Measurements from ENCODE around the gene TPM2.

Gene TPM2

GRCh38 chr9:35729700-35730485 lies 40.2 kb upstream of the TPM2 start:
- H2BK120ac ChIP-seq (ENCODE audit: low read depth, low read length) = no peak overlapping the region
- no peaks in the 10 kb centered on the region for H3K27me3 ChIP-seq (ENCODE audit: insufficient read depth, low read length, poor library complexity)
- H3K18ac ChIP-seq (ENCODE audit: low read length) = no peak overlapping the region
- H3K27ac ChIP-seq (ENCODE audit: low read depth, low read length) = no peak overlapping the region
- peak overlapping the region; percentile 79 for H3K56ac ChIP-seq (ENCODE audit: low read length)
- WGBS (ENCODE audit: extremely low coverage, insufficient coverage, low lambda C conversion rate) = no CpG with 5 or more reads among the region's 6 CpGs
- H3K79me2 ChIP-seq (ENCODE audit: control insufficient read depth, insufficient read depth, low read length) = peaks cover 46% of the 10 kb centered on the region
- peak overlapping the region; percentile 6 for H2BK5ac ChIP-seq (ENCODE audit: low read length)
- no peak overlapping the region for H2BK15ac ChIP-seq (replicated peaks; ENCODE audit: low read depth)
- DNase-seq = peak; percentile 86
- H4K8ac ChIP-seq (ENCODE audit: low read depth, low read length) = no peak overlapping the region
- peaks cover 36% of the 10 kb centered on the region for H3K4me1 ChIP-seq (ENCODE audit: control insufficient read depth, low read depth, low read length)
- H3K79me1 ChIP-seq (ENCODE audit: low read length) = peaks cover 48% of the 10 kb centered on the region
- H3K9ac ChIP-seq (ENCODE audit: low read length) = peak overlapping the region; percentile 56
- H3K4me3 ChIP-seq (ENCODE audit: low read length) = no peak overlapping the region
- H4K5ac ChIP-seq (ENCODE audit: low read length) = no peak overlapping the region
- H3K4me2 ChIP-seq (ENCODE audit: low read length) = peak overlapping the region; percentile 50
- H2AK5ac ChIP-seq (ENCODE audit: low read length) = no peak overlapping the region
- H3K4ac ChIP-seq (ENCODE audit: low read depth, low read length) = no peak overlapping the region
- no peaks in the 10 kb centered on the region for H3K36me3 ChIP-seq (ENCODE audit: control insufficient read depth, insufficient read depth, low read length)
- H3K23ac ChIP-seq (ENCODE audit: low read length) = no peak overlapping the region

DNA sequence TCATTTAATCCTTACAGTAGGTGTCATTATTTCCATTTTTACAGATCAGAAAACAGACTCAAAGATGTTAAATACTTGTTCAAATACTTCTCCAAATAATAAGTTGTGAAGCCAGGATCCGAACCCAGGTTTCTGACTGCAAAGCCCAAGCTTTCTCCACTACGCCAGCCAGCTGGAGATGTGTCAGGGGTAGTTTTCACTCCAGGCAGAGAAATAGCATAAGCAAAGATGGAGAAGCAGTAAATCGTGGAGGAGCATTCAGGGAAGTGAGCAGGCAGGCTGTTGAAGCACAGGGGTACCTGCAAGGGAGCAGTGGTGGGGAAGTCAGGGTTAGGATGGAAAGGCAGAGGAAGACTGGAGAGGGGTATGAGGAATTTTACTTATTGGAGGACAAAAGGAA lies 39.4 kb upstream of the TPM2 start:
- Histone ChIP-seq H3K4ac (ENCODE audit: low read depth, low read length) (peak overlapping the region; percentile 64), H3K79me1 (ENCODE audit: low read length) (peaks cover 51% of the 10 kb centered on the region), H3K9ac (ENCODE audit: low read length) (peak overlapping the region; percentile 56), H4K8ac (ENCODE audit: low read depth, low read length) (no peak overlapping the region), H4K5ac (ENCODE audit: low read length) (no peak overlapping the region), H2BK15ac (replicated peaks; ENCODE audit: low read depth) (no peak overlapping the region), H2BK5ac (ENCODE audit: low read length) (no peak overlapping the region), H3K79me2 (ENCODE audit: control insufficient read depth, insufficient read depth, low read length) (peaks cover 46% of the 10 kb centered on the region), H3K18ac (ENCODE audit: low read length) (peak overlapping the region; percentile 11), H3K27me3 (ENCODE audit: insufficient read depth, low read length, poor library complexity) (no peaks in the 10 kb centered on the region), H3K23ac (ENCODE audit: low read length) (no peak overlapping the region), H2AK5ac (ENCODE audit: low read length) (no peak overlapping the region), H3K27ac (ENCODE audit: low read depth, low read length) (no peak overlapping the region), H3K56ac (ENCODE audit: low read length) (peak overlapping the region; percentile 79), H3K4me2 (ENCODE audit: low read length) (peak overlapping the region; percentile 50), H3K36me3 (ENCODE audit: control insufficient read depth, insufficient read depth, low read length) (peaks cover 6% of the 10 kb centered on the region), H3K4me3 (ENCODE audit: low read length) (no peak overlapping the region), H2BK120ac (ENCODE audit: low read depth, low read length) (no peak overlapping the region), H3K4me1 (ENCODE audit: control insufficient read depth, low read depth, low read length) (peaks cover 36% of the 10 kb centered on the region)
- no peak for DNase-seq
- no CpG with 5 or more reads among the region's 3 CpGs for WGBS (ENCODE audit: extremely low coverage, insufficient coverage, low lambda C conversion rate)

DNA sequence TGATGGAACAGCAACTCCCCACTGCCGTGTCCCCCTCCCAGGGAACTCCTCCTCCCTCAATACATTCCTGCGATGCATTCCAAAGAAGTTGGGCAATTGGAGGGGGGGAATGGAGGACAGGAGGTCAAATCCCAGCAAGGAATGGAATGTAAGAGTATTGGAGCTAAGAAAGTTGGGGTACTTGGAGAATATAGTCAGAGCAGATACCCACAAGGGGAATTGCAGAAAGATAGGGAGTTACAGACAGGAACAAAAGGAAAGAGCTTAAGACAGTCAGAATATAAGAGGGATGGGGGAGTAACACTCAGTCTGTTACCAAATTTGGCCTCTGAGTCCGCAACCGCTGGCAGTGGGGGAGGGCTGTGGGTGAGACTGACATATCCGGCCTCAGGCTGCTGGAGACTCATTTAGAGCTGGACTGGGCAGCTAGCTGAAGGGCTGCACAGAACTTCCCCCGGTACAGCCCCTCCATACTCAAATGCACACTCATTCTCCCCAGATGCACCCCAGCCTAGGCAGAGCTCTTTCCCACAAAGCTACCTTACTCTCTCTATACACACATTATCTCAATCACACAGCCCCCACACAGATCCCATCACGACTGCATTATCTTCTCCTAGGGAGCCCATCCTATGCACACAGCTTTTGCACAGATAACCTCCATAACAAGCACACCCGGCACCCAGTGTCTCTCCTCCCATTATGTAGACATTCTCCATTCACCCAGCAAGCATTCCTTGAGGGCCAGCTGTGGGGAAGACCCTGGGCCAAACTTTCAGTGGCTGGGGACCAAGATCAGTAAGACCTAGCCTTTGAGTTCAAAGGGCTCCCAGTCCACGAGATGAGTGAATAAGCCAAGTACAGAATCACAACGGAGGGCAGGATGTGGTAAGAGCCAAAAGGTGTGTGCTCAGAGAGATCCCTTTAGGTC lies 38.6 kb upstream of the TPM2 start:
- Histone ChIP-seq H3K27me3 (ENCODE audit: insufficient read depth, low read length, poor library complexity) (no peaks in the 10 kb centered on the region), H4K8ac (ENCODE audit: low read depth, low read length) (peak overlapping the region; percentile 16), H3K23ac (ENCODE audit: low read length) (no peak overlapping the region), H2BK120ac (ENCODE audit: low read depth, low read length) (peak overlapping the region; percentile 47), H3K79me1 (ENCODE audit: low read length) (peaks cover 50% of the 10 kb centered on the region), H2BK15ac (replicated peaks; ENCODE audit: low read depth) (no peak overlapping the region), H3K36me3 (ENCODE audit: control insufficient read depth, insufficient read depth, low read length) (peaks cover 12% of the 10 kb centered on the region), H2AK5ac (ENCODE audit: low read length) (no peak overlapping the region), H3K79me2 (ENCODE audit: control insufficient read depth, insufficient read depth, low read length) (peaks cover 46% of the 10 kb centered on the region), H2BK5ac (ENCODE audit: low read length) (peak overlapping the region; percentile 38), H4K5ac (ENCODE audit: low read length) (no peak overlapping the region), H3K56ac (ENCODE audit: low read length) (peak overlapping the region; percentile 84), H3K27ac (ENCODE audit: low read depth, low read length) (peak overlapping the region; percentile 84), H3K9ac (ENCODE audit: low read length) (peak overlapping the region; percentile 59), H3K4me3 (ENCODE audit: low read length) (no peak overlapping the region), H3K4ac (ENCODE audit: low read depth, low read length) (peak overlapping the region; percentile 93), H3K4me1 (ENCODE audit: control insufficient read depth, low read depth, low read length) (peaks cover 34% of the 10 kb centered on the region), H3K4me2 (ENCODE audit: low read length) (peak overlapping the region; percentile 29), H3K18ac (ENCODE audit: low read length) (peak overlapping the region; percentile 72)
- DNase-seq = peak; percentile 98
- WGBS (ENCODE audit: extremely low coverage, insufficient coverage, low lambda C conversion rate) = no CpG with 5 or more reads among the region's 10 CpGs

- H3K18ac ChIP-seq (ENCODE audit: low read length) = peak overlapping the region; percentile 44
- H2BK5ac ChIP-seq (ENCODE audit: low read length) = peak overlapping the region; percentile 85
- H2BK120ac ChIP-seq (ENCODE audit: low read depth, low read length) = peak overlapping the region; percentile 82
- peak overlapping the region; percentile 77 for H2AK5ac ChIP-seq (ENCODE audit: low read length)
- no peak overlapping the region for H4K8ac ChIP-seq (ENCODE audit: low read depth, low read length)
- peaks cover 34% of the 10 kb centered on the region for H3K4me1 ChIP-seq (ENCODE audit: control insufficient read depth, low read depth, low read length)
- H3K79me1 ChIP-seq (ENCODE audit: low read length) = peaks cover 48% of the 10 kb centered on the region
- peak overlapping the region; percentile 59 for H3K9ac ChIP-seq (ENCODE audit: low read length)
- H3K36me3 ChIP-seq (ENCODE audit: control insufficient read depth, insufficient read depth, low read length) = peaks cover 13% of the 10 kb centered on the region
- peak overlapping the region; percentile 84 for H3K56ac ChIP-seq (ENCODE audit: low read length)
- no peaks in the 10 kb centered on the region for H3K27me3 ChIP-seq (ENCODE audit: insufficient read depth, low read length, poor library complexity)
- peak overlapping the region; percentile 17 for H3K23ac ChIP-seq (ENCODE audit: low read length)
- H3K4me2 ChIP-seq (ENCODE audit: low read length) = peak overlapping the region; percentile 35
- H3K79me2 ChIP-seq (ENCODE audit: control insufficient read depth, insufficient read depth, low read length) = peaks cover 46% of the 10 kb centered on the region
- H4K5ac ChIP-seq (ENCODE audit: low read length) = no peak overlapping the region
- DNase-seq = no peak
- H3K4me3 ChIP-seq (ENCODE audit: low read length) = no peak overlapping the region
- no peak overlapping the region for H2BK15ac ChIP-seq (replicated peaks; ENCODE audit: low read depth)
- peak overlapping the region; percentile 84 for H3K27ac ChIP-seq (ENCODE audit: low read depth, low read length)
- no CpG with 5 or more reads among the region's 5 CpGs for WGBS (ENCODE audit: extremely low coverage, insufficient coverage, low lambda C conversion rate)
- H3K4ac ChIP-seq (ENCODE audit: low read depth, low read length) = peak overlapping the region; percentile 93
Observed at GRCh38 chr9:35727676-35728040, 37.9 kb upstream of the TPM2 start.

- no peak overlapping the region for H2BK120ac ChIP-seq (ENCODE audit: low read depth, low read length)
- peak overlapping the region; percentile 17 for H2BK5ac ChIP-seq (ENCODE audit: low read length)
- no peak overlapping the region for H3K4me3 ChIP-seq (ENCODE audit: low read length)
- H2AK5ac ChIP-seq (ENCODE audit: low read length) = peak overlapping the region; percentile 2
- H3K18ac ChIP-seq (ENCODE audit: low read length) = peak overlapping the region; percentile 44
- H3K36me3 ChIP-seq (ENCODE audit: control insufficient read depth, insufficient read depth, low read length) = peaks cover 15% of the 10 kb centered on the region
- H3K56ac ChIP-seq (ENCODE audit: low read length) = peak overlapping the region; percentile 84
- H3K4ac ChIP-seq (ENCODE audit: low read depth, low read length) = no peak overlapping the region
- H3K4me2 ChIP-seq (ENCODE audit: low read length) = no peak overlapping the region
- peak overlapping the region; percentile 0 for H3K27ac ChIP-seq (ENCODE audit: low read depth, low read length)
- H3K79me2 ChIP-seq (ENCODE audit: control insufficient read depth, insufficient read depth, low read length) = peaks cover 46% of the 10 kb centered on the region
- no peak overlapping the region for H2BK15ac ChIP-seq (replicated peaks; ENCODE audit: low read depth)
- no CpG with 5 or more reads among the region's 3 CpGs for WGBS (ENCODE audit: extremely low coverage, insufficient coverage, low lambda C conversion rate)
- peaks cover 34% of the 10 kb centered on the region for H3K4me1 ChIP-seq (ENCODE audit: control insufficient read depth, low read depth, low read length)
- peak overlapping the region; percentile 90 for H3K23ac ChIP-seq (ENCODE audit: low read length)
- no peaks in the 10 kb centered on the region for H3K27me3 ChIP-seq (ENCODE audit: insufficient read depth, low read length, poor library complexity)
- no peak for DNase-seq
- no peak overlapping the region for H4K5ac ChIP-seq (ENCODE audit: low read length)
- H3K9ac ChIP-seq (ENCODE audit: low read length) = peak overlapping the region; percentile 17
- peaks cover 48% of the 10 kb centered on the region for H3K79me1 ChIP-seq (ENCODE audit: low read length)
- no peak overlapping the region for H4K8ac ChIP-seq (ENCODE audit: low read depth, low read length)
Observed at GRCh38 chr9:35726931-35727330, 37.2 kb upstream of the TPM2 start.
